Mononuclear cell (primary cell): ENCODE measurements around the gene POTEE. TPM values are rescaled to one million over a fixed set of nuclear protein-coding genes. Genes with fewer than 3 reads are reported as not detected.
"Not testable (repeated sequence)": the region's sequence is repeated elsewhere in the genome, so short reads cannot be mapped to it uniquely, and the experiment has no call there.

ENCODE experiments used
- H3K27me3 ChIP-seq: 2 replicates; pipeline ENCODE4 v1.6.0; 2011; ENCODE audit warnings: low read length, control low read depth; ENCODE audit not compliant: insufficient read depth
- H3K4me1 ChIP-seq: 2 replicates; pipeline ENCODE4 v1.5.1; 2011; ENCODE audit warnings: mild to moderate bottlenecking, low read length, control low read depth; ENCODE audit not compliant: insufficient read depth
- H3K4me3 ChIP-seq: 2 replicates; pipeline ENCODE4 v1.5.1; 2011; ENCODE audit warnings: mild to moderate bottlenecking, low read length, moderate library complexity
- H3K9me3 ChIP-seq: 2 replicates; pipeline ENCODE4 v1.5.1; 2011; ENCODE audit warnings: low read depth, mild to moderate bottlenecking, control low read depth, low read length
- total RNA-seq: library from RNA; depleted of rRNA; stranded (reverse); fragments of >200 nt; gene quantifications from one replicate; pipeline ENCODE4 v1.2.3, GENCODE V29; 2012

Gene POTEE
- total RNA-seq, result not detected

DNA sequence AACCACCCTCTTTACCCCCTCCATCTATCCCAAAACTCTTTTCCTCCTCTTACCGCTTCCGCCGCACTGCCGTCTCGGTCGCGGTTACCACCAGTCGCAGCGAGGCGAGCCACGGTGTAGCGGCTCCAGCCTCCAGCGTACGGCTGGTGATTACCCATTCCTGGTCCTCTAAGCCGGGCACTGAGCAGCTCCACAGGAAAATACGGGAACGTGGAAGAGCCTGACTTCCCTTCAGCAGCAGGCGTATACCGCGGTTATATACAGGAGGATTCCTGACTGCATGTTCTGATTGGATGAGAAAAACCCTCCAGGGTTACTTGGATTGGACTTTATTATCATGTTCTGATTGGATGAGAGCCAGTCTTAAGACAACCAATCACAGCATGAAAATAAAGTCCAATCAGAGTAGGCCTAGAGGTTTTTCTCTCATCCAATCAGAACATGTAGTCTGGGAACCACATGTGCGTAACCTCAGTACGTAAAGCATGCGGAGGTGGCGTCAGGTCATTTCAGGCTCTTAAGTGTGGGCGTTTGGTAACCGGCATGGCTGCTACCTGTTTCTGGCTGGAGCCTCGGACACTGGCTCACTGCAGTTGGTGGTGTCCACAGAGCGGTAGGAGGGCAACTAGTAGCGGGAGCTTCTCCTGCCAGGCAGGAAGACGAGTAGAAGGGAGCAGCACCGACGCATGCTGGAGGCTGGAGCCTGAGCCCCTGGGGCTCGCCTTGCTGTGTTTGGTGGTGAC lies at the start of gene POTEE:
TSS of gene POTEE (plus strand) at position 507 of the 743 bp plus-strand sequence. CDS start 8,867 bp downstream, outside the sequence.
- H3K27me3 ChIP-seq, H3K4me3 ChIP-seq, H3K4me1 ChIP-seq, H3K9me3 ChIP-seq: not testable (repeated sequence)

DNA sequence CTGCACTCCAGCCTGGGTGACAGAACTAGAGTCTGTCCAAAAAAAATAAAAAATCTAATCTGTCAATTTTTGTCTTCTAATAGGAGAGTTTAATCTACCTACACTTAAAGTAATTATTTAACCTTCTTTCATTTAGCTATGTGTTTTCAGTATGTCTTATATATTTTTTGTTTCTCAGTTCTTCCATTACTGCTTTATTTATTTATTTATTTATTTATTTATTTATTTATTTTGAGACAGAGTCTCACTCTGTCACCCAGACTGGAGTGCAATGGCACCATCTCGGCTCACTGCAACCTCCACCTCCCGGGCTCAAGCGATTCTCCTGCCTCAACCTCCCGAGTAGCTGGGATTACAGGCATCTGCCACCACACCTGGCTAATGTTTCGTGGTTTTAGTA lies 43.8 kb upstream of the POTEE start:
- H3K4me3 ChIP-seq, H3K4me1 ChIP-seq, H3K27me3 ChIP-seq, H3K9me3 ChIP-seq: not testable (repeated sequence)

DNA sequence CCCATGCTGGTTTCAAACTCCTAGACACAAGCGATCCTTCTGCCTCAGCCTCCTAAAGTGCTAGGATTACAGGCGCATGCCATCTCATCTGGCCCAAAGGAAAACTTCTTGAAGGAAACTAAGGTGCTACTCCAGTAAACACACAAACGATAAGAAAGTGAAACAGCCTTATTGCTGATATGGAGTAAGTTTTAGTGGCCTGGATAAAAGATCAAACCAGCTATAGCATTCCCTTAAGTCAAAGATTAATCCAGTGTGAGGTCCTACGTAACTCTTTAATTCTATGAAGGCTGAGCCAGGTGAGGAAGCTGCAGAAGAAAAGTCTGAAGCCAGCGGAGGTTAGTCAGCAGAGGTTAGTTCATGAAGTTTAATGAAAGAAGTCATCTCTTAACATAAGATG lies 40.8 kb upstream of the POTEE start:
- Histone ChIP-seq H3K27me3 (no peaks in the 10 kb centered on the region), H3K9me3 (no peaks in the 10 kb centered on the region), H3K4me3 (no peak overlapping the region), H3K4me1 (no peaks in the 10 kb centered on the region)

DNA sequence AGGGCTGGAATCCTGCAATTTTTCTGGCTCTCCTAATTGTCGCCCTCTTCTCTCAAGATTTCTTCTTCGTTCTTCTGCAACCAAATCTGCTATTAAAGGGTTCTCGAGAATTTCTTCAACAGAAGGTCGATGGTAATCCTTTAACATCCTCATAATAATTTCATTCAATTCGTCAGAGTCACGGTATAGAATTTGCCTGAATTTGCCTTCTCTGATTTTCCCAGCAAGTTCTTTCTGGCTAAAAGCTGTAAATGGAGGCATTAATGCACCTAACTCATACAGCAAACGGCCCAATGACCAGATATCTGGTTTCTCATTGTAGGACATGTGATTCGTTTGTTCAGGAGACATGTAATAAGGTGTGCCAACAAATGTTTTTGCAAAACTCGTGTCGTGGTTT lies 31.3 kb upstream of the POTEE start:
- not testable (repeated sequence) for H3K27me3 ChIP-seq, H3K4me1 ChIP-seq, H3K9me3 ChIP-seq, H3K4me3 ChIP-seq

DNA sequence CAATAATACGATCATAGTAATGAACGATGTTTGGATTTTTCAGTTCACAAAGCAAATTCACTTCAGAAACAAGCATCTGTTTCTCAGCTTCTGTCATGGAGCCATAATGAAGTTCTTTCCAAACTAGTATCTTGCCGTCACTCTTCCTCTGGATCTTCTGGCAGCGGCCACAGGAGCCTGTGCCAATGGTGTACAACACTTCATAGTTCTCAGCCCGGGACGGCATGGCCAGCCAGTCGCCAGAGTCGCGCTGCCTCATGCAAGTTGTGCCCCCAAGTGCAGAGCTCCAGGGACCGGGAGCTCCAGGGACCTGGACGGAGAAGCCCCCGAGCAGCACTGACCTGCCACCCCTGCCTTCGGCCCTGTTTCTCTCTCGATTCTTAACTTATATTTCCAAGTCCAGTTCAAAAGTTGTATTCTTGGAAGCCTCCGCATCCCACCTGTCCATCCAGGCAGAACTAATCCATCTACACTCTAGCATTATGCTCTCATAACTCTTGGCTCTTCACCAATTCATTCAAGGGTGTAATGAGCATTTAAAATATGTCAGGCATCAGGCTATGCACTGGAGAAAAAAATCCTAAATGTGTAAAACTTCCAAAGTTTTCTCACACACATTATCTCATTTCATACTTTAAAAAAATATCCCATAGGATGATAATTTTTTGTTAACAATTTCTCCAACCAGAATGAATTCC lies 30.5 kb upstream of the POTEE start:
- H3K4me3 ChIP-seq, H3K9me3 ChIP-seq, H3K4me1 ChIP-seq, H3K27me3 ChIP-seq: not testable (repeated sequence)

DNA sequence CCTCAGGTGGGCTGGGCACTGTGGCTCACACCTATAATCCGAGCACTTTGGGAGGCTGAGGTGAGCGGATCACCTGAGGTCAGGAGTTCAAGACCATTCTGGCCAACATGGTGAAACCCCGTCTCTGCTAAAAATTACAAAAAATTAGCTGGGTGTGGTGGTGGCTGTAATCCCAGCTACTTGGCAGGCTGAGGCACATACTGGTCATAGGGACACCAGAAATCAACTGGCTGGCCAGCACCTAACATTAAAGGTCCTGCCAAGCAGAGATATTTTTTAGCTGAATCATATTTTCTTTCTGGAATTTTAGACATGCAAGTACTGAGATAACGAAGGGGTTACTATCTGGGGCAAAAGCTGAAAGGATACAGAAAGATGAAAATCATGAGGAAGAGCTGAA lies 27.9 kb upstream of the POTEE start:
- H3K4me3 ChIP-seq, result not testable (repeated sequence)

DNA sequence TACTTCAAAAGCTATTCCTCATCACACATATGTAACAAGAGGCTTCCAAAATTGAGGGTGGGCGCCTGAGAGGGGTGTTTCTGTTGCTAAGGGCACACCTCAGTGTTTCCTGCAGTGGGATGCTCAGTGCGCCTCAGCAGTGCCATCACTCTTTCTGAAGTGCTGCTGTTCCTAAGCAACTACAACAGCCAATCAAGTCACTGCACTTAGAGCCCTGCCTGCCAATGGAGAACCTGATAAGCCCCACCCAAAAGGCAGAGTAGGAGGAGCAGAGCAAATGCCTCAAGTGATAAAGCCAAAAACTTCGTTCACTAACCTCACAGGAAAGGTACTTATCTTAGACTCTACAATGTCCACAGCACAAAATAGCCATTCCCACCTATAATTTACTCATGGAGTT lies 15.9 kb upstream of the POTEE start:
- not testable (repeated sequence) for H3K4me1 ChIP-seq, H3K4me3 ChIP-seq, H3K27me3 ChIP-seq, H3K9me3 ChIP-seq

More for the DNA sequence above, 27.9 kb upstream of the POTEE start:
- H3K9me3 ChIP-seq, H3K4me1 ChIP-seq, H3K27me3 ChIP-seq: not testable (repeated sequence)

DNA sequence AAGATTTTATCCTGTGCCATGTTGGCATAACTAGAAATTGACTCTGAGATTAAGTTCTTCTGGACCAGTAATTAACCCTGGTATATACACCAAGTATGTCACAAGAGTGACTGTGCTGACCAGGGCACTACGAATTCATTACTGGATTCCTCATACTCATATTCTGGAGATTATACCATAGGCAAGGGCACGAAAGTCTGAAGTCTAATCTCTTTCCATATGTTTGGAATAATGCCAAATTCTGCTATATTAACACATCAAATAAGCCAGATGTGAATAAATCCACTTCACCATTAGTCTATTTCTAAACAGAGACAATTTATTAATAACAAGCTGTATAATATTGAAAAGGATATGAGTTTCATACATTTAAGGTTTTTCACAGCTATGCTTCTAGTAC lies 13.2 kb upstream of the POTEE start:
- H3K27me3 ChIP-seq, H3K9me3 ChIP-seq, H3K4me1 ChIP-seq, H3K4me3 ChIP-seq: not testable (repeated sequence)

DNA sequence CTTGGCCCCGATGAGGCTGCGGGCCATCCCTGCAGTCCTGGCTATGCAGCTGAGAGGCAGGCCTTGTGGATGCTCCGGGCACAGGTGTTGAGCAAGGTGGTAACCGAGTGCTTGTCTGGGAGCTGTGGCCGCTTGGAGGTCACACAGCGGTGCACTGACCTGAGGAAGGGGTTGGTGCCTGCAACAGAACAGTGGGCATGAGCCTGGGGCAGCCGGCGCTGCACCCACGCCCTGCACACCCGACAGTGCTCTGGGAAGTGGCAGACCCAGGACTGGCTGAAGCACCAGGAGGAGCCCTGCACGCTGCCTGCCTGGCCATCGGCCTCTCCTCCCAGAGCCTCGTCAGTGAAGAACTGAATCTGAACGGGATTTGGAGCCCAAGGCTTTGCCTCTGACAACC lies 8.2 kb upstream of the POTEE start:
- Histone ChIP-seq H3K4me1 (no peaks in the 10 kb centered on the region), H3K27me3 (no peaks in the 10 kb centered on the region), H3K9me3 (no peaks in the 10 kb centered on the region), H3K4me3 (no peak overlapping the region)

DNA sequence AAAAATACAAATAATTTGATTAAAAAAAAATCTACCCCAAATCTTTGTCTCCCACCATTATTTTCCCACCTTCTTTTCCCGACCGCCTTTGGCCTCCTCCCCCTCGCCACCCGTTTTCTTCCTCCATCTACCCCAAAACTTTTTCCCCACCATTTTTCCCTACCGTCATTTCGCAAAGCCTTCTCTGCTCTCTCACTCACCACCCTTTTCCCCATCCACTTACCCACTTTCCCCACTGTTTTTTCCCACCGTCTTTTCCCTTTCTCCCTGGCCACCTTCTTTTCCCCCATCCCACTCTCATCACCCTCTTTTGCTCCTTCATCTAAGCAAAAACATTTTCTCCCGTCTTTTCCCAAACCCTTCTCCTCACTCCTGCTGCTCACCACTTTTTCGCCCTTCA lies 1.5 kb upstream of the POTEE start:
- not testable (repeated sequence) for H3K27me3 ChIP-seq, H3K4me3 ChIP-seq, H3K4me1 ChIP-seq, H3K9me3 ChIP-seq

DNA sequence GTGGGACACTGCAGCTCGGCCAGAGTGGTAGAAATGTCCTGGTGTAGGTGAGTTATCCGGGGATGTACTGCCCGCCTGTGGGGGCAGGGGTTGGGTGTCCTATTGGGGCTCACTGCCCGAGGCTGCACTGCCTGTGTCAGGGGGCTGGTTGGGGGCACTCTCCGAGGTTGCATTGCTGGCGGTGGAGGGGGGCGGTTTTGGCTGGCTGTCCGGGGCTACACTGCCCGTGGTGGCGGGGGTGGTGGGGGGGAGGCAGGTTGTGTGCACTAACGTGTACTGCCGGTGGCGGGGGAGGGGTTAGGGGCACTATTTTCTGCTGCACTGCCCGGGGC lies 403 bp downstream of the POTEE start:
- H3K9me3 ChIP-seq, H3K27me3 ChIP-seq, H3K4me1 ChIP-seq, H3K4me3 ChIP-seq: not testable (repeated sequence)

DNA sequence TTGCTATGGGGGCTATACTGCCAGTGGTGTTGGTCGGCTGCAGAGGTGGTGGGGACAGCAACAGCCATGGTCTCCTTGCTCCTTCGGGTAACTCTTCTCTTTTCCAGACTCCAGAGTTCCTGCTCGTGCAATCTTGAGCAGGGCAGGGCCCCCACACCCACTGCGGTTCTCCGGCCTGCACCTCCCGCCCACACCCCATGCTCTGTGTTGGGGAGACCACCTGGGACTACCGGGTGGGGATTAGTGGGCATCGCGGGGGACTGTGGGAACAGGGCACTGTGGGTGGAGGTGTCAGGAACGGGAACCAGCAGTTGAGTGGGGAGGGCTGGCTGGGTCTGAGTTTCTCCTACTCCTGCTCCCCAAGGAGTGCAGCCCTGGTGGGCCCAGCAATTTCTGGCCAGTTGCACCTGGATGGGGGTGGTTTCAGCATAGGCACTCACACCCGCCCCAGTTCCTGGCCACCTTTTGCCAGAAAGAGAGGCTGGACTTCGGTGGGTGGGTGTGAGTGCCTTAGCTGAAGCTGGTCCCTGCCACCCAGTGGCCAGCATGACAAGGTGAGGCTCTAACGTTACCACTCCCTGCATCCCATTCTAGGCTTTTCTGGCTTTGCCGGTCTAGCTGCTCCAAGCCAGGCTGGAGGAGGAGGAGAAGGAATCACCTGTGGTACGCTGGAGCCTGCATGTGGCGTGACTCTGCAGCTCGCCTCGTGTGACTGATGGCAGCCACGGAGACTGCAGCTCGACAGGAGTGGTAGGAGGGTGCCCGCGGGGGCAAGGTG lies 1.3 kb downstream of the POTEE start:
- H3K4me3 ChIP-seq, H3K27me3 ChIP-seq, H3K9me3 ChIP-seq, H3K4me1 ChIP-seq: not testable (repeated sequence)

DNA sequence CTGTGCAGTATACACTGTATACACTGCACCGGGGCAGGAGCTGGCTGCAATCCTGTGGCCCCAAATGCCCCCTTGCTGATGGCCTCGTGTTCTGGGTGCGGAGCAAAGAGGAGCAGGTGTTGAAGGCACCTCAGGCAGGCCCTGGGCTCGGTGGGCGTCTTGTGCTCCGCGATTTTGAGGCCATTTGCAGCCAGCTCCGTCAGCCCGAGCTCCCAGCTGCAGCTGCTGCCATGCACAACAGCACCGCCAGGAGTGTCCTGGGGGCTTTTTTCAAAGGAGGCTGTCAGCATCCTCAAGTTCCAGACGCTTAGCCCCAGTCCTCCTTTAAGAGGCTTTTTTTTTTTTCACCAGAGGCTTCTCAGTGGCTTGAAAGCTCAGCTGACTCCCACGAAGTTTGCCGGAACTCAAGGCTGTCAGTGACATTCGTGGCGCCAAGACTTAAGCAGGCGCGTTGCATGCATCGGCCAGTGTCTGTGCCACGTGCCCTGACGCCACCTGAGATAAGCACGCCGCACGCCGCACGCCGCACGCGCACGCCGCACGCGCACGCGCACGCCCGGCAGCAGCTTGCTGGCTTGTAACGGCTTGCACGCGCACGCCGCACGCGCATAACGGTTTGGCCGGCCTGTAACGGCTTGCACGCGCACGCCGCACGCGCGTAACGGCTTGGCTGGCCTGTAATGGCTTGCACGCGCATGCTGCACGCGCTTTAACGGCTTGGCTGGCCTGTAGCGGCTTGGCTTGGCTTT lies 8.1 kb downstream of the POTEE start:
- not testable (repeated sequence) for H3K27me3 ChIP-seq, H3K9me3 ChIP-seq, H3K4me1 ChIP-seq, H3K4me3 ChIP-seq

DNA sequence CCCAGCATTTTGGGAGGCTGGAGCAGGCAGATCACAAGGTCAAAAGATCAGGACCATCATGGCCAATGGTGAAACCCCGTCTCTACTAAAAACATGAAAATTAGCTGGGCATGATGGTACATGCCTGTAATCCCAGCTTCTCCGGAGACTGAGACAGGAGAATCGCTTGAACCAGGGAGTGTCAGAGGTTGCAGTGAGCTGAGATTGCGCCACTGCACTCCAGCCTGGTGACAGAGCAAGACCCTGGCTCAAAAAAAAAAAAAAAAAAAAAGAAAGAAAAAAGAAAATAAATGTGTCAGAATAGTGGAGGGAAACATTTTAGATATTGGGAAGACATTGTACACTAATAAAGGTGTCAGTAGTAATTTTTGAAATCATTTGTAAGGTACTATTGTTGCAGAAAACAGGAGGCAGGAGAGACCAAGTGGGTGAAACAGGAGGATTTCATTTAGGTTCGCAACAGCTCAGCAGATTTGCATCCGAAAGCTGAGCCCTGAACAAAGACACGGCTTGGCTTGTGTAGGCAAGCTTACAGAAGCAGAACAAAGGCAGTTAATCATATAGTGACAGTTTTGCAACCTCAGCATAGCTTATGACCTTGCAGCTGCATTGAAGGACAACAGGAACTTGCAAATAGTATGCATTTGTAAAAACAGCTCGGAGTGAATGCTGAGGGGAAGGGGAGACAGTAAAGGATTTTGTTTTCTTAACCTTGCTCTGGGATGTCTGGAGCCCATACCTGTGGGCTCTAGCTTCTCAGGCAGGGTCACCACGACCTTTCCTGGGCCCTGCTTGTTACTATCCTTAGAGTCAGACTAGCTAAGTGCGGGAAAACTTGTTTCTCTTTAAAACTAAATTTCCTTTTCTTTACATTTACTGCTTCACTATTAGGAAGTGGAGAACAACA lies 26.5 kb downstream of the POTEE start:
- not testable (repeated sequence) for H3K9me3 ChIP-seq, H3K4me1 ChIP-seq, H3K4me3 ChIP-seq, H3K27me3 ChIP-seq
